K562 (cell line): ENCODE data around the gene ABCD3.

ENCODE experiments used
- LCOR ChIP-seq: sonication (generic); formaldehyde crosslinking; IDR thresholded peaks from 2 replicates; pipeline ENCODE4 v1.8.0; 2022; ENCODE audit warnings: mild to moderate bottlenecking, missing genetic modification reagents
- MBD1 ChIP-seq: fragments of 250-450 bp; sonication (Bioruptor Pico); IDR thresholded peaks from 2 replicates; pipeline ENCODE4 v1.8.0; 2022; ENCODE audit warnings: inconsistent platforms
- MEIS2 ChIP-seq: fragments of 450-650 bp; IDR thresholded peaks from 2 replicates; pipeline ENCODE4 v1.6.1; 2014; ENCODE audit warnings: mild to moderate bottlenecking; ENCODE audit not compliant: partially characterized antibody
- NCOA1 ChIP-seq: fragments of 450-650 bp; IDR thresholded peaks from 2 replicates; pipeline ENCODE4 v1.6.1; 2016; ENCODE audit warnings: low read depth
- NFXL1 ChIP-seq: fragments of 450-650 bp; formaldehyde crosslinking; IDR thresholded peaks from 2 replicates; pipeline ENCODE4 v1.4.0; 2021; ENCODE audit warnings: mild to moderate bottlenecking
- RCOR1 ChIP-seq, 2 experiments: IDR thresholded peaks; 2 replicates each; pipeline ENCODE4 v1.6.1; 2012; ENCODE audit warnings: low read depth in 2 of 2, low read length in 2 of 2, borderline replicate concordance in 1 of 2, improper control_type of control experiment in 1 of 2
- RFX5 ChIP-seq: IDR thresholded peaks from 2 replicates; pipeline ENCODE4 v1.6.1; 2011; ENCODE audit warnings: low read depth, mild to moderate bottlenecking, improper control_type of control experiment, low read length
- SMARCA5 ChIP-seq: fragments of 450-650 bp; IDR thresholded peaks from 2 replicates; pipeline ENCODE4 v1.6.1; 2016
- SMC3 ChIP-seq: conservative IDR thresholded peaks from 2 replicates; pipeline ENCODE4 v1.6.1; 2011; ENCODE audit warnings: low read depth, low read length, improper control_type of control experiment; ENCODE audit not compliant: insufficient read depth

- TF ChIP-seq NCOA1 (no peak), MBD1 (no peak), NFXL1 (no peak), RFX5 (no peak), LCOR (no peak), MEIS2 (no peak), SMC3 (no peak), SMARCA5 (no peak), RCOR1 (IDR thresholded peaks at IDR 0.05; ENCODE audit: borderline replicate concordance in 1 of 2, low read depth in 2 of 2, low read length in 2 of 2) (no peak)
These were observed 122.5 kb downstream of the ABCD3 start for GRCh38 chr1:94540440-94541245.
